Upper lobe of right lung (tissue), 1 donor: ENCODE data around the gene VHLL. TPM values are rescaled to one million over a fixed set of nuclear protein-coding genes. Genes with fewer than 3 reads are reported as not detected.

Source experiments
- ATAC-seq: fragments of 200-7000 bp; cut with Tn5 transposase; one replicate; pipeline ENCODE4 v1.9.1; 2020; ENCODE audit warnings: mild to moderate bottlenecking, moderate library complexity
- DNase-seq: peaks from one replicate; pipeline ENCODE4 v3.0.0-alpha.2; 2020
- H3K27ac ChIP-seq: fragments of 200-600 bp; one replicate; pipeline ENCODE4 v1.8.0; 2022
- H3K27me3 ChIP-seq: fragments of 200-600 bp; one replicate; pipeline ENCODE4 v1.8.0; 2022; ENCODE audit warnings: mild to moderate bottlenecking
- H3K36me3 ChIP-seq: fragments of 200-600 bp; one replicate; pipeline ENCODE4 v1.8.0; 2022
- H3K4me1 ChIP-seq: fragments of 200-600 bp; one replicate; pipeline ENCODE4 v1.8.0; 2022
- H3K4me3 ChIP-seq: fragments of 200-600 bp; one replicate; pipeline ENCODE4 v1.8.0; 2022; ENCODE audit warnings: mild to moderate bottlenecking
- H3K9me3 ChIP-seq: fragments of 200-600 bp; one replicate; pipeline ENCODE4 v1.8.0; 2022
- CTCF ChIP-seq: fragments of 200-600 bp; IDR thresholded peaks from one replicate; pipeline ENCODE4 v1.8.0; 2022; ENCODE audit warnings: antibody characterized with exemption
- intact Hi-C: fragments of 100-400 bp; cut with DNase I; formaldehyde crosslinking; loops from one replicate; pipeline ENCODE4 v1.11.0; 2022
- total RNA-seq: library from RNA; stranded (reverse); fragmentation: NEBNext Ultra II Directional; extraction: Animal tissue kit (Norgen Biotek cat#: 25700); gene quantifications from one replicate; pipeline ENCODE4 v1.2.1, GENCODE V29; 2021
- donor health status: DM: no; HTN: yes; CAD: no; lungs with severe emphysema.

VHLL gene
- total RNA-seq, 1 donor from 2014 or later: not detected

- H3K4me3 ChIP-seq: no peak overlapping the region
- peaks cover 92% of the 10 kb centered on the region for H3K36me3 ChIP-seq
- DNase-seq (no peak), ATAC-seq (no peak)
- no peaks in the 10 kb centered on the region for H3K27me3 ChIP-seq
- no peaks in the 10 kb centered on the region for H3K9me3 ChIP-seq
- intact Hi-C loops: no loop called here
- TF ChIP-seq CTCF: no peak
- H3K4me1 ChIP-seq: no peaks in the 10 kb centered on the region
- no peak overlapping the region for H3K27ac ChIP-seq
These were observed 45.5 kb downstream of the VHLL start for GRCh38 chr1:156253634-156254033.

GRCh38 chr1:156251527-156251926 is 47.6 kb downstream of the VHLL start:
- ATAC-seq: no peak
- H3K36me3 ChIP-seq: peaks cover 71% of the 10 kb centered on the region
- no peak for DNase-seq
- H3K4me1 ChIP-seq: peaks cover 10% of the 10 kb centered on the region
- no peaks in the 10 kb centered on the region for H3K27me3 ChIP-seq
- H3K9me3 ChIP-seq: no peaks in the 10 kb centered on the region
- intact Hi-C loops: no loop called here
- H3K4me3 ChIP-seq: no peak overlapping the region
- no peak for TF ChIP-seq CTCF
- no peak overlapping the region for H3K27ac ChIP-seq

- H3K27me3 ChIP-seq: peaks cover 10% of the 10 kb centered on the region
- H3K27ac ChIP-seq: no peak overlapping the region
- ATAC-seq (no peak), DNase-seq (no peak)
- H3K9me3 ChIP-seq: no peaks in the 10 kb centered on the region
- TF ChIP-seq CTCF: no peak
- peaks cover 21% of the 10 kb centered on the region for H3K4me1 ChIP-seq
- peaks cover 55% of the 10 kb centered on the region for H3K36me3 ChIP-seq
- H3K4me3 ChIP-seq: no peak overlapping the region
- intact Hi-C loops: no loop called here
These were observed 49.5 kb downstream of the VHLL start for GRCh38 chr1:156249593-156249992.

Other genes starting within 250 kb of the VHLL start
- gene UBQLN4, start 245.5 kb downstream of the VHLL start, total RNA-seq: 37.0 TPM
- 49.7 TPM for gene LAMTOR2, start 244.5 kb downstream of the VHLL start, total RNA-seq
- 62.0 TPM for gene RAB25, start 238.1 kb downstream of the VHLL start, total RNA-seq
- 0.52 TPM for gene MEX3A, start 216.8 kb downstream of the VHLL start, total RNA-seq
- gene LMNA, start 184.6 kb downstream of the VHLL start, total RNA-seq: 235 TPM
- 30.7 TPM for gene SEMA4A, start 145.7 kb downstream of the VHLL start, total RNA-seq
- 24.9 TPM for gene SLC25A44, start 105.2 kb downstream of the VHLL start, total RNA-seq
- 47.4 TPM for gene PMF1, start 86.3 kb downstream of the VHLL start, total RNA-seq
- 2.4 TPM for gene BGLAP, start 57.1 kb downstream of the VHLL start, total RNA-seq
- gene PAQR6, start 51.3 kb downstream of the VHLL start, total RNA-seq: 1.9 TPM
- gene SMG5, start 16.5 kb downstream of the VHLL start, total RNA-seq: 64.8 TPM
- 3.3 TPM for gene TMEM79, start 15.0 kb downstream of the VHLL start, total RNA-seq
- 61.1 TPM for gene GLMP, start 3.6 kb downstream of the VHLL start, total RNA-seq
- gene CCT3, start 39.0 kb upstream of the VHLL start, total RNA-seq: 120 TPM
- not detected for gene TSACC, start 39.2 kb upstream of the VHLL start, total RNA-seq
- not detected for gene RHBG, start 69.9 kb upstream of the VHLL start, total RNA-seq
- 60.8 TPM for gene MEF2D, start 201.5 kb upstream of the VHLL start, total RNA-seq